Measurements from ENCODE around the gene CADPS. TPM values are rescaled to one million over a fixed set of nuclear protein-coding genes. Genes with fewer than 3 reads are reported as not detected.
A peak's percentile ranks its signal among the peaks of the same experiment; 100 is the strongest.

CADPS gene
- total and polyA plus RNA-seq, 2 of the 4 experiments (the other 2 are of a cell fraction) = not detected

- H3K14ac ChIP-seq (replicated peaks; ENCODE audit: low read depth, low read length) = no peak overlapping the region
- H3K9ac ChIP-seq (ENCODE audit: low read depth, low read length) = no peak overlapping the region
- H3K4ac ChIP-seq (ENCODE audit: low read depth, low read length) = no peak overlapping the region
- 0% methylated on average over 4 of the region's 30 CpGs; no CpG with 5 or more reads in 1 of the 2 experiments for WGBS, 2 experiments (ENCODE audit: extremely low coverage in 2 of 2, insufficient read length in 1 of 2)
- no peak overlapping the region for H2BK15ac ChIP-seq (ENCODE audit: low read depth, low read length)
- no peak overlapping the region for H3K18ac ChIP-seq (ENCODE audit: low read depth, low read length)
- H2BK20ac ChIP-seq (ENCODE audit: low read depth, low read length) = no peak overlapping the region
- H3K27ac ChIP-seq (ENCODE audit: insufficient read depth, low read length) = no peak overlapping the region
- H4K91ac ChIP-seq (ENCODE audit: insufficient read depth, low read depth, low read length) = no peak overlapping the region
- H3K36me3 ChIP-seq (ENCODE audit: control insufficient read depth, insufficient read depth, low read length) = no peaks in the 10 kb centered on the region
- H2BK5ac ChIP-seq (ENCODE audit: low read depth, low read length, poor library complexity, severe bottlenecking) = no peak overlapping the region
- DNase-seq (peak; percentile 6), ATAC-seq (ENCODE audit: low read depth) (0 out of 2 replicates have a peak, but pooled peaks have one; percentile 30)
- intact Hi-C loops (cut with micrococcal nuclease) (no loop called here), dilution Hi-C loops (cut with HindIII; ENCODE audit: low sequenced_read_pairs, unreplicated experiment) (no loop called here), in situ Hi-C loops (cut with MboI; ENCODE audit: low sequenced_read_pairs) (no loop called here)
- H2BK120ac ChIP-seq (ENCODE audit: low read depth, low read length) = no peak overlapping the region
- no peak overlapping the region for H4K8ac ChIP-seq (ENCODE audit: low read depth in 2 of 2, low read length in 2 of 2)
- H3K9me3 ChIP-seq (ENCODE audit: control insufficient read depth, insufficient read depth, low read length) = peaks cover 6% of the 10 kb centered on the region
- no peaks in the 10 kb centered on the region for H3K79me1 ChIP-seq (ENCODE audit: low read depth in 1 of 2, low read length in 2 of 2)
- no peaks in the 10 kb centered on the region for H3K9me1 ChIP-seq (ENCODE audit: insufficient read depth, low read length)
- POLR2A ChIA-PET (ENCODE audit: unreplicated experiment) = no interaction called here
- no peaks in the 10 kb centered on the region; the same call in 1 of the 2 replicates for H4K20me1 ChIP-seq (ENCODE audit: insufficient read depth, low read length)
- H2AK9ac ChIP-seq (replicated peaks; ENCODE audit: low read depth, low read length, poor library complexity) = no peak overlapping the region
- CTCF ChIA-PET = interaction anchor here (0.6 kb wide), 1 partner anchor 693 kb away, joined by 3 read pairs; no protein-coding TSS in a partner anchor
- no peak overlapping the region for H3K56ac ChIP-seq (ENCODE audit: extremely low read depth, insufficient read depth, low read length)
- H4K5ac ChIP-seq (ENCODE audit: low read depth, low read length) = no peak overlapping the region
- no peak overlapping the region for H2AK5ac ChIP-seq (ENCODE audit: low read depth, low read length)
- H3K4me1 ChIP-seq (ENCODE audit: control insufficient read depth, insufficient read depth, low read length) = no peaks in the 10 kb centered on the region
- peaks cover 92% of the 10 kb centered on the region for H3K27me3 ChIP-seq (ENCODE audit: control insufficient read depth, insufficient read depth, low read length)
- H3K23ac ChIP-seq (ENCODE audit: low read depth, low read length) = no peak overlapping the region
- H3K4me3 ChIP-seq (ENCODE audit: insufficient read depth, low read depth, low read length) = no peak overlapping the region
- no peak overlapping the region for H2AFZ ChIP-seq (replicated peaks; ENCODE audit: low read length, poor library complexity)
- BruUV-seq (replicated peaks) = no TSS peak
- peak overlapping the region; percentile 42; the same call in 1 of the 2 replicates for H3K4me2 ChIP-seq (ENCODE audit: low read depth, low read length)
- TF ChIP-seq MAZ (IDR thresholded peaks at IDR 0.05; ENCODE audit: borderline replicate concordance, low read depth, low read length) (no peak), CHD1 (IDR thresholded peaks at IDR 0.05; ENCODE audit: low read depth, low read length) (no peak), RCOR1 (IDR thresholded peaks at IDR 0.05; ENCODE audit: insufficient replicate concordance, low read length) (no peak), CEBPB (IDR thresholded peaks at IDR 0.05; ENCODE audit: low read depth, low read length) (no peak), MXI1 (IDR thresholded peaks at IDR 0.05; ENCODE audit: borderline replicate concordance, low read depth, low read length) (no peak), MAFK (IDR thresholded peaks at IDR 0.05; ENCODE audit: low read depth, low read length) (no peak), RFX5 (IDR thresholded peaks at IDR 0.05; ENCODE audit: low read depth, low read length) (no peak), ELK1 (IDR thresholded peaks at IDR 0.05; ENCODE audit: borderline replicate concordance, low read depth, low read length) (no peak), NFE2L2 (IDR thresholded peaks at IDR 0.05; ENCODE audit: low read depth, low read length) (no peak), RAD21 (IDR thresholded peaks at IDR 0.05; ENCODE audit: low read length) (no peak), SMC3 (IDR thresholded peaks at IDR 0.05; ENCODE audit: low read depth, low read length) (no peak), FOS (IDR thresholded peaks at IDR 0.05; ENCODE audit: low read depth, low read length) (no peak)
- TF ChIP-seq, protein P1, sequence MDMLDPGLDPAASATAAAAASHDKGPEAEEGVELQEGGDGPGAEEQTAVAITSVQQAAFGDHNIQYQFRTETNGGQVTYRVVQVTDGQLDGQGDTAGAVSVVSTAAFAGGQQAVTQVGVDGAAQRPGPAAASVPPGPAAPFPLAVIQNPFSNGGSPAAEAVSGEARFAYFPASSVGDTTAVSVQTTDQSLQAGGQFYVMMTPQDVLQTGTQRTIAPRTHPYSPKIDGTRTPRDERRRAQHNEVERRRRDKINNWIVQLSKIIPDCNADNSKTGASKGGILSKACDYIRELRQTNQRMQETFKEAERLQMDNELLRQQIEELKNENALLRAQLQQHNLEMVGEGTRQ (IDR thresholded peaks at IDR 0.05; ENCODE audit: low read depth, low read length) = no peak
- TF ChIP-seq, protein P2, sequence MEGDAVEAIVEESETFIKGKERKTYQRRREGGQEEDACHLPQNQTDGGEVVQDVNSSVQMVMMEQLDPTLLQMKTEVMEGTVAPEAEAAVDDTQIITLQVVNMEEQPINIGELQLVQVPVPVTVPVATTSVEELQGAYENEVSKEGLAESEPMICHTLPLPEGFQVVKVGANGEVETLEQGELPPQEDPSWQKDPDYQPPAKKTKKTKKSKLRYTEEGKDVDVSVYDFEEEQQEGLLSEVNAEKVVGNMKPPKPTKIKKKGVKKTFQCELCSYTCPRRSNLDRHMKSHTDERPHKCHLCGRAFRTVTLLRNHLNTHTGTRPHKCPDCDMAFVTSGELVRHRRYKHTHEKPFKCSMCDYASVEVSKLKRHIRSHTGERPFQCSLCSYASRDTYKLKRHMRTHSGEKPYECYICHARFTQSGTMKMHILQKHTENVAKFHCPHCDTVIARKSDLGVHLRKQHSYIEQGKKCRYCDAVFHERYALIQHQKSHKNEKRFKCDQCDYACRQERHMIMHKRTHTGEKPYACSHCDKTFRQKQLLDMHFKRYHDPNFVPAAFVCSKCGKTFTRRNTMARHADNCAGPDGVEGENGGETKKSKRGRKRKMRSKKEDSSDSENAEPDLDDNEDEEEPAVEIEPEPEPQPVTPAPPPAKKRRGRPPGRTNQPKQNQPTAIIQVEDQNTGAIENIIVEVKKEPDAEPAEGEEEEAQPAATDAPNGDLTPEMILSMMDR (conservative IDR thresholded peaks at IDR 0.05; ENCODE audit: low read depth, low read length) = no peak
These were observed 500.6 kb downstream of the CADPS start for GRCh38 chr3:62374341-62375218.
